ENCODE results near the gene RNU6-7.
A peak's percentile ranks its signal among the peaks of the same experiment; 100 is the strongest.

Gene RNU6-7

GRCh38 chr14:32201816-32202490, at the start of gene RNU6-7:
Gene RNU6-7, plus strand, starts transcription at chr14:32202045.
- Histone ChIP-seq H4K20me1 (ENCODE audit: insufficient read depth, low read length) (no peaks in the 10 kb centered on the region), H3K9me3 (ENCODE audit: insufficient read depth, low read length, severe bottlenecking) (no peaks in the 10 kb centered on the region), H3K27ac (ENCODE audit: low read length) (no peak within 1 kb of the TSS), H3K4me3 (ENCODE audit: low read depth in 1 of 2, low read length in 2 of 2) (peak within 1 kb of the TSS; percentile 32 to 63; a peak in 3 of 4 replicates), H3K79me2 (ENCODE audit: insufficient read depth, low read length) (no peaks in the 10 kb centered on the region), H2AFZ (ENCODE audit: low read depth, low read length) (peak within 1 kb of the TSS; percentile 70), H3K4me2 (ENCODE audit: insufficient read depth, low read length) (peak within 1 kb of the TSS; percentile 86), H3K9ac (ENCODE audit: low read depth, low read length) (peak within 1 kb of the TSS; percentile 49), H3K36me3 (ENCODE audit: insufficient read depth, low read length) (no peaks in the 10 kb centered on the region), H3K27me3 (ENCODE audit: insufficient read depth, low read length, poor library complexity) (peaks cover 45% of the 10 kb centered on the region), H3K4me1 (ENCODE audit: insufficient read depth, low read length) (peaks cover 37% of the 10 kb centered on the region)
- TF ChIP-seq EZH2 (IDR thresholded peaks at IDR 0.05; ENCODE audit: borderline replicate concordance, low read depth, low read length, severe bottlenecking) (peak; percentile 13), CTCF (IDR thresholded peaks at IDR 0.05; ENCODE audit: borderline replicate concordance, extremely low read depth, low read length, poor library complexity, severe bottlenecking) (no peak)
- DNase-seq (no peak), ATAC-seq (ENCODE audit: insufficient read depth, low read depth) (no peak)

DNA sequence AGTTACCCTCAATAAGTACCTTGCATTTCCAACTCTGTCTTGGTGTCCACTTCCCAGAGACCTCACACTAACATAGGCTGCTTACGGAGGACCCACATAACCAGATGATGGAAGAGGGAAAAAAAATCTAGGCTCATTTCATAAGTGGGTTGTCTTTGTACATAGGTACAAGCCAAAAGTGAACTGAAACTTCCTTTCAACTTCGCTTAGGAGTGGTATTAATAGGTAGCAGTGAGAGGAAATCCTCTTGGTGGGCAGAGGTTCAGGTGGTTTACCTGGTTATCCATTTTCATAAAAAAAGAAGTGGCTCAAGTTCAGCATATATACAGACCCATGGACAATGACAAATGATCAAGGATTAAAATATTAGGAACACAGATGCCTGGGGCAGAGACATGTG, 35.8 kb upstream of the RNU6-7 start:
- Histone ChIP-seq H3K9ac (ENCODE audit: low read depth, low read length) (no peak overlapping the region), H3K4me2 (ENCODE audit: insufficient read depth, low read length) (no peak overlapping the region)

DNA sequence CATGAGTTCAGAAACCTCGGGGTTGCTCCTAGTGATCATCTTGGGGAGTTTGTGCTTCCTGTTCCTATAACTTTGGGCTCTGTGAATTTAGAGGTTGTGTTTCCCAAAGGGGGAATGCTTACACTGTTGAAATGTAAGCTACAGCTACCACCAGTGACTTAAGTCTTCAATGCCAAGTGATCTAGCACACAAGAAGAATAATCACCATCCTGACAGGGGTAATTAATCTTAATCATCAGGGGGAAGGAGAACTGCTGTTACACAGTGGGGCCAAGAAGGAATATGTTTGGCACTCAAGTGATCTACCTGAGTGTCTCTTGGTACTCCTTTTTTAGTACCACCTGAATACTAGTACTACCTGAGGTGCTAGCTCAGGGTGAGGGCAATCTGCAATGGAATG, 34.9 kb upstream of the RNU6-7 start:
- no peaks in the 10 kb centered on the region; the same call in 1 of the 2 replicates for H3K4me1 ChIP-seq (ENCODE audit: insufficient read depth, low read length)
- no peaks in the 10 kb centered on the region for H4K20me1 ChIP-seq (ENCODE audit: insufficient read depth, low read length)
- H3K36me3 ChIP-seq (ENCODE audit: insufficient read depth, low read length), result no peaks in the 10 kb centered on the region
- no peaks in the 10 kb centered on the region for H3K79me2 ChIP-seq (ENCODE audit: insufficient read depth, low read length)
- no peak overlapping the region for H3K27ac ChIP-seq (ENCODE audit: low read length)
- H2AFZ ChIP-seq (ENCODE audit: low read depth, low read length), result no peak overlapping the region
- no peak overlapping the region for H3K4me2 ChIP-seq (ENCODE audit: insufficient read depth, low read length)
- TF ChIP-seq EZH2 (IDR thresholded peaks at IDR 0.05; ENCODE audit: borderline replicate concordance, low read depth, low read length, severe bottlenecking), result no peak
- no peak for TF ChIP-seq CTCF (IDR thresholded peaks at IDR 0.05; ENCODE audit: borderline replicate concordance, extremely low read depth, low read length, poor library complexity, severe bottlenecking)
- H3K9me3 ChIP-seq (ENCODE audit: insufficient read depth, low read length, severe bottlenecking), result no peaks in the 10 kb centered on the region
- DNase-seq, result no peak
- H3K4me3 ChIP-seq (ENCODE audit: low read depth in 1 of 2, low read length in 2 of 2), result no peak overlapping the region
- H3K27me3 ChIP-seq (ENCODE audit: insufficient read depth, low read length, poor library complexity), result no peaks in the 10 kb centered on the region
- no peak overlapping the region for H3K9ac ChIP-seq (ENCODE audit: low read depth, low read length)
- no peak for ATAC-seq (ENCODE audit: insufficient read depth, low read depth)

More for the DNA sequence above, 35.8 kb upstream of the RNU6-7 start:
- no peak for DNase-seq
- TF ChIP-seq CTCF (IDR thresholded peaks at IDR 0.05; ENCODE audit: borderline replicate concordance, extremely low read depth, low read length, poor library complexity, severe bottlenecking) (no peak), EZH2 (IDR thresholded peaks at IDR 0.05; ENCODE audit: borderline replicate concordance, low read depth, low read length, severe bottlenecking) (no peak)
- no peaks in the 10 kb centered on the region for H3K36me3 ChIP-seq (ENCODE audit: insufficient read depth, low read length)
- no peaks in the 10 kb centered on the region for H4K20me1 ChIP-seq (ENCODE audit: insufficient read depth, low read length)
- H3K27me3 ChIP-seq (ENCODE audit: insufficient read depth, low read length, poor library complexity), result no peaks in the 10 kb centered on the region
- no peak overlapping the region for H3K27ac ChIP-seq (ENCODE audit: low read length)
- no peak for ATAC-seq (ENCODE audit: insufficient read depth, low read depth)
- no peak overlapping the region for H2AFZ ChIP-seq (ENCODE audit: low read depth, low read length)
- H3K4me1 ChIP-seq (ENCODE audit: insufficient read depth, low read length), result no peaks in the 10 kb centered on the region; the same call in 1 of the 2 replicates
- H3K4me3 ChIP-seq (ENCODE audit: low read depth in 1 of 2, low read length in 2 of 2), result no peak overlapping the region
- no peaks in the 10 kb centered on the region for H3K9me3 ChIP-seq (ENCODE audit: insufficient read depth, low read length, severe bottlenecking)
- no peaks in the 10 kb centered on the region for H3K79me2 ChIP-seq (ENCODE audit: insufficient read depth, low read length)
